Adrenal gland (tissue), 12 donors: ENCODE data around the gene HPRT1. TPM values are rescaled to one million over a fixed set of nuclear protein-coding genes. Genes with fewer than 3 reads are reported as not detected.

Experiments used
- DNase-seq, 7 donors: peaks; one replicate each; pipeline ENCODE4 v3.0.0-alpha.2; 2019 to 2020
- H3K27ac ChIP-seq, 5 donors: fragments of 200-600 bp; sonication (generic) in 4 of 5; 1 replicate in 3 of 5; 2 replicates in 2 of 5; pipeline versions ENCODE4 v1.5.1 to v1.8.0; 2016 to 2020; ENCODE audit warnings: mild to moderate bottlenecking in 1 of 5
- H3K27me3 ChIP-seq: fragments of 200-600 bp; 2 replicates; pipeline ENCODE4 v1.8.0; 2021
- H3K36me3 ChIP-seq, 2 donors: fragments of 200-600 bp; replicated peaks in 1 of 2; 1 replicate in 1 of 2; 2 replicates in 1 of 2; pipeline versions ENCODE4 v1.5.1 to v1.8.0; 2018 to 2022
- H3K4me1 ChIP-seq, 2 donors: fragments of 200-600 bp; replicated peaks in 1 of 2; 1 replicate in 1 of 2; 2 replicates in 1 of 2; pipeline versions ENCODE4 v1.5.1 to v1.8.0; 2018 to 2021
- H3K4me3 ChIP-seq, 4 donors: fragments of 200-600 bp; sonication (generic) in 3 of 4; one replicate each; pipeline ENCODE4 v1.5.1; 2016 to 2018
- H3K9me3 ChIP-seq, 3 donors: fragments of 200-600 bp; sonication (generic) in 1 of 3; replicated peaks in 1 of 3; 1 replicate in 2 of 3; 2 replicates in 1 of 3; pipeline versions ENCODE4 v1.5.1 to v1.8.0; 2016 to 2021
- CTCF ChIP-seq, 6 experiments: fragments of 450-650 bp in 4 of 6; fragments of 200-600 bp in 2 of 6; sonication (generic) in 1 of 6; IDR thresholded peaks; 1 replicate in 5 of 6; 2 replicates in 1 of 6; pipeline versions ENCODE4 v1.5.1 to v1.8.0; 2016 to 2021; ENCODE audit warnings: antibody characterized with exemption in 6 of 6, mild to moderate bottlenecking in 2 of 6, moderate library complexity in 1 of 6
- POLR2A ChIP-seq, 2 donors: fragments of 450-650 bp; IDR thresholded peaks; one replicate each; pipeline ENCODE4 v1.6.1; 2017; ENCODE audit warnings: antibody characterized with exemption in 2 of 2, mild to moderate bottlenecking in 2 of 2, moderate library complexity in 1 of 2
- WGBS, 4 donors: extraction: QIAGEN DNeasy Blood & Tissue Kit in 2 of 4; methylation state at CpG; one replicate each; pipeline versions ENCODE4 v1.1.5 to v1.1.7; 2013 to 2017; 5-methylcytosine and 5-hydroxymethylcytosine counted together
- intact Hi-C, 2 donors: fragments of 100-400 bp; cut with DNase I; formaldehyde crosslinking; loops; one replicate each; pipeline versions ENCODE4 v1.14.1 to v1.15.0; 2022 to 2023
- polyA plus RNA-seq, 3 donors: library from polyadenylated mRNA; stranded (reverse); fragments of 200-250 nt in 2 of 3; fragments of 350-450 nt in 1 of 3; fragmentation: Illumina TruSeq in 1 of 3; extraction: RNeasy Lipid Tissue Mini Kit (QIAGEN cat#74804) in 1 of 3; gene quantifications; one replicate each; pipeline ENCODE4 v1.2.3, GENCODE V29; 2013 to 2014
- total RNA-seq, 9 donors: library from RNA; depleted of rRNA in 4 of 9; stranded (reverse); fragments of >200 nt in 4 of 9; fragments of 120-200 nt in 1 of 9; fragmentation: NEBNext Ultra II Directional in 1 of 9; extraction: Animal tissue kit (Norgen Biotek cat#: 25700) in 1 of 9; gene quantifications; one replicate each; pipeline versions ENCODE4 v1.1.0 to v1.2.4, GENCODE V29; 2013 to 2023
- donor health status: healthy with polysubstance abuse.
- donor health status: Bipolar disorder and iron deficiency.
- donor health status: DM: yes; HTN: yes; CAD: no.
- donor health status: DM: no; HTN: no; CAD: no.
- donor health status: DM: no; HTN: no; CAD: no.
- donor health status: DM: yes; HTN: yes; CAD: no.

The HPRT1 gene
- total and polyA plus RNA-seq, 12 donors = 5.5 to 66.0 (median 26.8) TPM

DNA sequence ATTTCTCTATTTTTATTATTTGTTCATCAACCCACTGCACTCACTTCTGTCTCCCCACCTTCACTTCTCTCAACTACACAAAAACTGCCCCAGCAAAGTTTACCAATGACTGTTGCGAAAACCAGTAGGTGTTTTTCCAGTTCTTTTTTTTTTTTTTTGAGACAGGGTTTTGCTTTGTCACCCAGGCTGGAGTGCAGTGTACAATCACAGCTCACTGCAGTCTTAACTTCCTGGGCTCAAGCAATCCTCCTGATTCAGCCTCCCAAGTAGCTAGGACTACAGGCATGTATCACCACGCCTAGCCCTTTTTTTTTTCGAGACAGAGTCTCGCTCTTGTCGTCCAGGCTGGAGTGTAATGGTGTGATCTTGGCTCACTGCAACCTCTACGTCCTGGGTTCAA lies 24.1 kb upstream of the HPRT1 start:
- intact Hi-C loops = no loop called here
- 85 to 96% (median 92%) methylated on average over 6 of the region's 6 CpGs for WGBS, 4 donors
- no peak for DNase-seq
- no peak overlapping the region for H3K27ac ChIP-seq
- no peaks in the 10 kb centered on the region for H3K27me3 ChIP-seq
- H3K4me3 ChIP-seq = no peak overlapping the region
- H3K9me3 ChIP-seq = no peaks in the 10 kb centered on the region
- TF ChIP-seq POLR2A (IDR thresholded peaks at IDR 0.05) (no peak), CTCF (IDR thresholded peaks at IDR 0.05) (no peak)
- no peaks in the 10 kb centered on the region for H3K36me3 ChIP-seq
- no peaks in the 10 kb centered on the region for H3K4me1 ChIP-seq

DNA sequence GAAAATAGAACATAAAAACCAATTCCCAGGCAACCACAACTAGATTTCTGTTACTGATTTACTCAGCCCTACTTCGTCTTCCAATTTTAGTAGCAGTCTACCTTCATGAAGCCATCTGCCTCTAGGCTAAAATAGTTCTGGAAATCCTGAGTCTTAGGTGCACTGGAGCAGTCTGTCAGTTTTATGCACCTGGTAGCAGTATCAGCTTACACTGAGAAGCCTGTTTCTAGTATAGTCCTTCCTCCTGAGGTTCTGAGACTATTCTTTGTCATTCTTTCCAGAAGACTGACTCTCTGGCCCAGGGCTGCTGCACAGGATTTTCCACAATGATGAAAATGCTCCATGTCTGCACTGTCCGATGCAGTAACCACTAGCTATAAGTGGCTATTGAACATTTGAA lies 16.9 kb upstream of the HPRT1 start:
- Histone ChIP-seq H3K27me3 (no peaks in the 10 kb centered on the region), H3K36me3 (no peaks in the 10 kb centered on the region), H3K9me3 (no peaks in the 10 kb centered on the region), H3K27ac (no peak overlapping the region), H3K4me3 (no peak overlapping the region), H3K4me1 (no peaks in the 10 kb centered on the region)
- DNase-seq = no peak
- intact Hi-C loops = no loop called here
- WGBS, 4 donors = 73 to 88% (median 80%) methylated on average over 1 to 2 of the region's 2 CpGs
- TF ChIP-seq POLR2A (IDR thresholded peaks at IDR 0.05) (no peak), CTCF (IDR thresholded peaks at IDR 0.05) (no peak)

- DNase-seq = no peak
- H3K4me3 ChIP-seq = no peak overlapping the region
- H3K27me3 ChIP-seq = no peaks in the 10 kb centered on the region
- no peaks in the 10 kb centered on the region for H3K36me3 ChIP-seq
- no peaks in the 10 kb centered on the region for H3K4me1 ChIP-seq
- TF ChIP-seq CTCF (IDR thresholded peaks at IDR 0.05) (no peak), POLR2A (IDR thresholded peaks at IDR 0.05) (no peak)
- intact Hi-C loops = no loop called here
- 71 to 100% (median 85%) methylated on average over 1 to 2 of the region's 2 CpGs for WGBS, 4 donors
- H3K9me3 ChIP-seq = no peaks in the 10 kb centered on the region
- H3K27ac ChIP-seq = no peak overlapping the region
Measured at GRCh38 chrX:134443461-134443860, 16.5 kb upstream of the HPRT1 start.

- no peak for TF ChIP-seq POLR2A (IDR thresholded peaks at IDR 0.05)
- no peak for TF ChIP-seq CTCF (IDR thresholded peaks at IDR 0.05)
- Histone ChIP-seq H3K9me3 (no peaks in the 10 kb centered on the region), H3K27ac (no peak overlapping the region), H3K4me1 (no peaks in the 10 kb centered on the region), H3K36me3 (no peaks in the 10 kb centered on the region), H3K4me3 (no peak overlapping the region), H3K27me3 (no peaks in the 10 kb centered on the region)
- DNase-seq = no peak
- WGBS, 4 donors = 61 to 88% (median 76%) methylated on average over 2 to 3 of the region's 3 CpGs
- intact Hi-C loops = no loop called here
Measured at GRCh38 chrX:134444681-134445080, 15.3 kb upstream of the HPRT1 start.
